Measurements from ENCODE around the gene CDS2. TPM values are rescaled to one million over a fixed set of nuclear protein-coding genes. Genes with fewer than 3 reads are reported as not detected.

CDS2 gene
- total and polyA plus RNA-seq, 2 of the 13 experiments (the other 11 are each of a cell fraction or from before 2014, with no cell fraction given): 81.3 to 153 TPM

DNA sequence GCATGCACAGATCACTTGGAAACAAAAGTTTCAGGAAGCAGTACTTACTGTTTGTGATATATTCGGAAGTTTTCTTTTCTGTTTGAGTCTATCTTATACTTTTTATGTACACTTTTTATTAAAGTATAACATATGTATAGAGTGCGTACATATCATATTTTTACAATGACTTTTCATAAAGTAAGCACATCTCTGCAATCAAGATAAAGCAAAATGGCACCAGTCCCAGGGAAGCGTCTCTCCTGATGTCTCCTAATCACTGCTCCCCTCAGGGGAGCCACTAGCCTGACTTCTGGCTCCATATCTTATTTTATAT is 26.3 kb downstream of the CDS2 start (continued):
- TF ChIP-seq, protein P1, sequence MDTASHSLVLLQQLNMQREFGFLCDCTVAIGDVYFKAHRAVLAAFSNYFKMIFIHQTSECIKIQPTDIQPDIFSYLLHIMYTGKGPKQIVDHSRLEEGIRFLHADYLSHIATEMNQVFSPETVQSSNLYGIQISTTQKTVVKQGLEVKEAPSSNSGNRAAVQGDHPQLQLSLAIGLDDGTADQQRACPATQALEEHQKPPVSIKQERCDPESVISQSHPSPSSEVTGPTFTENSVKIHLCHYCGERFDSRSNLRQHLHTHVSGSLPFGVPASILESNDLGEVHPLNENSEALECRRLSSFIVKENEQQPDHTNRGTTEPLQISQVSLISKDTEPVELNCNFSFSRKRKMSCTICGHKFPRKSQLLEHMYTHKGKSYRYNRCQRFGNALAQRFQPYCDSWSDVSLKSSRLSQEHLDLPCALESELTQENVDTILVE (CRISPR knock-in tag; IDR thresholded peaks at IDR 0.05): no peak
- TF ChIP-seq, protein P2, sequence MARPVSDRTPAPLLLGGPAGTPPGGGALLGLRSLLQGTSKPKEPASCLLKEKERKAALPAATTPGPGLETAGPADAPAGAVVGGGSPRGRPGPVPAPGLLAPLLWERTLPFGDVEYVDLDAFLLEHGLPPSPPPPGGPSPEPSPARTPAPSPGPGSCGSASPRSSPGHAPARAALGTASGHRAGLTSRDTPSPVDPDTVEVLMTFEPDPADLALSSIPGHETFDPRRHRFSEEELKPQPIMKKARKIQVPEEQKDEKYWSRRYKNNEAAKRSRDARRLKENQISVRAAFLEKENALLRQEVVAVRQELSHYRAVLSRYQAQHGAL (CRISPR knock-in tag; IDR thresholded peaks at IDR 0.05; ENCODE audit: not compliant biosample characterization): no peak
- TF ChIP-seq, protein P3, sequence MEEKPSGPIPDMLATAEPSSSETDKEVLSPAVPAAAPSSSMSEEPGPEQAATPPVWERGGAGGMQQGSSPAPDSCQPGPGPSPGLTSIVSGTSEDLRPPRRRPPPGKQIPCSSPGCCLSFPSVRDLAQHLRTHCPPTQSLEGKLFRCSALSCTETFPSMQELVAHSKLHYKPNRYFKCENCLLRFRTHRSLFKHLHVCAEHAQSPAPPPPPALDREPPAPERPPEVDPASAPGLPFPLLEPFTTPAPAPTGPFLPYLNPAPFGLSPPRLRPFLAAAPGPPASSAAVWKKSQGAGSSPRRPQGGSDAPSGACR (CRISPR knock-in tag; IDR thresholded peaks at IDR 0.05): no peak
- TF ChIP-seq HDAC6 (IDR thresholded peaks at IDR 0.05; ENCODE audit: low read depth, low read length) (0 out of 2 replicates have a peak, but pooled peaks have one; percentile 18), CTCF (CRISPR knock-in tag; IDR thresholded peaks at IDR 0.05) (no peak), MBD4 (IDR thresholded peaks at IDR 0.05; ENCODE audit: borderline replicate concordance, low read length) (0 out of 2 replicates have a peak, but pooled peaks have one; percentile 64), HIVEP1 (CRISPR knock-in tag; IDR thresholded peaks at IDR 0.05) (no peak), TBP (CRISPR knock-in tag; IDR thresholded peaks at IDR 0.05) (no peak), PAWR (CRISPR knock-in tag; IDR thresholded peaks at IDR 0.05; ENCODE audit: borderline replicate concordance) (no peak), HMGXB3 (CRISPR knock-in tag; IDR thresholded peaks at IDR 0.05; ENCODE audit: borderline replicate concordance) (no peak), YEATS2 (CRISPR knock-in tag; IDR thresholded peaks at IDR 0.05; ENCODE audit: borderline replicate concordance) (no peak), RFX5 (IDR thresholded peaks at IDR 0.05; ENCODE audit: low read depth, low read length) (no peak), ZSCAN21 (CRISPR knock-in tag; IDR thresholded peaks at IDR 0.05; ENCODE audit: borderline replicate concordance) (0 out of 2 replicates have a peak, but pooled peaks have one; percentile 8)
- TF ChIP-seq, protein P4, sequence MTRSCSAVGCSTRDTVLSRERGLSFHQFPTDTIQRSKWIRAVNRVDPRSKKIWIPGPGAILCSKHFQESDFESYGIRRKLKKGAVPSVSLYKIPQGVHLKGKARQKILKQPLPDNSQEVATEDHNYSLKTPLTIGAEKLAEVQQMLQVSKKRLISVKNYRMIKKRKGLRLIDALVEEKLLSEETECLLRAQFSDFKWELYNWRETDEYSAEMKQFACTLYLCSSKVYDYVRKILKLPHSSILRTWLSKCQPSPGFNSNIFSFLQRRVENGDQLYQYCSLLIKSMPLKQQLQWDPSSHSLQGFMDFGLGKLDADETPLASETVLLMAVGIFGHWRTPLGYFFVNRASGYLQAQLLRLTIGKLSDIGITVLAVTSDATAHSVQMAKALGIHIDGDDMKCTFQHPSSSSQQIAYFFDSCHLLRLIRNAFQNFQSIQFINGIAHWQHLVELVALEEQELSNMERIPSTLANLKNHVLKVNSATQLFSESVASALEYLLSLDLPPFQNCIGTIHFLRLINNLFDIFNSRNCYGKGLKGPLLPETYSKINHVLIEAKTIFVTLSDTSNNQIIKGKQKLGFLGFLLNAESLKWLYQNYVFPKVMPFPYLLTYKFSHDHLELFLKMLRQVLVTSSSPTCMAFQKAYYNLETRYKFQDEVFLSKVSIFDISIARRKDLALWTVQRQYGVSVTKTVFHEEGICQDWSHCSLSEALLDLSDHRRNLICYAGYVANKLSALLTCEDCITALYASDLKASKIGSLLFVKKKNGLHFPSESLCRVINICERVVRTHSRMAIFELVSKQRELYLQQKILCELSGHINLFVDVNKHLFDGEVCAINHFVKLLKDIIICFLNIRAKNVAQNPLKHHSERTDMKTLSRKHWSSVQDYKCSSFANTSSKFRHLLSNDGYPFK (CRISPR knock-in tag; IDR thresholded peaks at IDR 0.05; ENCODE audit: borderline replicate concordance): no peak
- TF ChIP-seq, protein P5, sequence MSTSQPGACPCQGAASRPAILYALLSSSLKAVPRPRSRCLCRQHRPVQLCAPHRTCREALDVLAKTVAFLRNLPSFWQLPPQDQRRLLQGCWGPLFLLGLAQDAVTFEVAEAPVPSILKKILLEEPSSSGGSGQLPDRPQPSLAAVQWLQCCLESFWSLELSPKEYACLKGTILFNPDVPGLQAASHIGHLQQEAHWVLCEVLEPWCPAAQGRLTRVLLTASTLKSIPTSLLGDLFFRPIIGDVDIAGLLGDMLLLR (CRISPR knock-in tag; IDR thresholded peaks at IDR 0.05): no peak

All from HepG2 (cell line).